GM23338 (cell line): Measurements from ENCODE around the gene WDR87. TPM values are rescaled to one million over a fixed set of nuclear protein-coding genes. Genes with fewer than 3 reads are reported as not detected.

Experiments
- ATAC-seq: fragments of 200-7000 bp; cut with Tn5 transposase; 3 replicates; pipeline ENCODE4 v1.9.1; 2020
- DNase-seq: peaks from one replicate; pipeline ENCODE4 v3.0.0-alpha.2; 2015; ENCODE audit warnings: low spot score
- H2AFZ ChIP-seq: fragments of 200-600 bp; sonication (generic); 2 replicates; pipeline ENCODE4 v1.8.0; 2016; ENCODE audit warnings: antibody characterized with exemption, mild to moderate bottlenecking, moderate library complexity
- H3F3A ChIP-seq: fragments of 200-600 bp; sonication (generic); replicated peaks from 2 replicates; pipeline ENCODE4 v1.8.0; 2017; ENCODE audit warnings: antibody characterized with exemption, mixed run types, low read depth
- H3K27ac ChIP-seq: fragments of 200-600 bp; sonication (generic); 2 replicates; pipeline ENCODE4 v1.6.1; 2016; ENCODE audit warnings: low read depth
- H3K27me3 ChIP-seq: fragments of 200-600 bp; sonication (generic); 2 replicates; pipeline ENCODE4 v1.8.0; 2016; ENCODE audit warnings: mild to moderate bottlenecking, mixed run types, moderate library complexity; ENCODE audit not compliant: insufficient read depth
- H3K36me3 ChIP-seq: fragments of 200-600 bp; sonication (generic); 2 replicates; pipeline ENCODE4 v1.8.0; 2016; ENCODE audit warnings: mild to moderate bottlenecking; ENCODE audit not compliant: insufficient read depth
- H3K4me1 ChIP-seq: fragments of 200-600 bp; sonication (generic); 2 replicates; pipeline ENCODE4 v1.8.0; 2016; ENCODE audit warnings: mild to moderate bottlenecking, moderate library complexity; ENCODE audit not compliant: insufficient read depth
- H3K4me2 ChIP-seq: fragments of 200-600 bp; sonication (generic); 2 replicates; pipeline ENCODE4 v1.7.1; 2017; ENCODE audit warnings: mixed run types
- H3K4me3 ChIP-seq: fragments of 200-600 bp; sonication (generic); 2 replicates; pipeline ENCODE4 v1.6.1; 2016; ENCODE audit warnings: mixed run types
- H3K79me2 ChIP-seq: fragments of 200-600 bp; sonication (generic); replicated peaks from 2 replicates; pipeline ENCODE4 v1.8.0; 2017; ENCODE audit warnings: mild to moderate bottlenecking; ENCODE audit not compliant: insufficient read depth
- H3K9me2 ChIP-seq: fragments of 200-600 bp; sonication (generic); 2 replicates; pipeline ENCODE4 v1.8.0; 2017; ENCODE audit not compliant: insufficient read depth
- H4K20me1 ChIP-seq: fragments of 200-600 bp; sonication (generic); replicated peaks from 2 replicates; pipeline ENCODE4 v1.8.0; 2017; ENCODE audit warnings: mild to moderate bottlenecking; ENCODE audit not compliant: insufficient read depth
- H3K27ac Mint-ChIP-seq: 2 replicates; pipeline ENCODE4 v1.8.0; 2020; ENCODE audit warnings: inconsistent platforms, mild to moderate bottlenecking, moderate library complexity, mixed read lengths
- H3K27me3 Mint-ChIP-seq: 3 replicates; pipeline ENCODE4 v1.8.0; 2022; ENCODE audit warnings: low read depth, mild to moderate bottlenecking, moderate library complexity, mixed read lengths, inconsistent platforms; ENCODE audit not compliant: insufficient read depth, poor library complexity
- H3K36me3 Mint-ChIP-seq: 3 replicates; pipeline ENCODE4 v1.8.0; 2021; ENCODE audit warnings: low read depth, mild to moderate bottlenecking, inconsistent platforms, moderate library complexity, mixed read lengths
- H3K4me1 Mint-ChIP-seq: 3 replicates; pipeline ENCODE4 v1.8.0; 2020; ENCODE audit warnings: mild to moderate bottlenecking, inconsistent platforms, mixed read lengths
- H3K4me3 Mint-ChIP-seq: 3 replicates; pipeline ENCODE4 v1.8.0; 2021; ENCODE audit warnings: moderate library complexity, mild to moderate bottlenecking, inconsistent platforms, mixed read lengths
- H3K9me3 Mint-ChIP-seq: 3 replicates; pipeline ENCODE4 v1.8.0; 2020; ENCODE audit warnings: moderate library complexity, mild to moderate bottlenecking, inconsistent platforms, mixed read lengths
- CREB1 ChIP-seq: fragments of 250-450 bp; sonication (Bioruptor Pico); IDR thresholded peaks from 2 replicates; pipeline ENCODE4 v1.5.0; 2020; ENCODE audit warnings: low read depth, mild to moderate bottlenecking, moderate library complexity
- EZH2 ChIP-seq: fragments of 200-600 bp; sonication (generic); IDR thresholded peaks from one replicate; pipeline ENCODE4 v1.8.0; 2017; ENCODE audit warnings: antibody characterized with exemption, mild to moderate bottlenecking, low read depth; ENCODE audit not compliant: unreplicated experiment
- EZH2phosphoT487 ChIP-seq: fragments of 200-600 bp; sonication (generic); IDR thresholded peaks from one replicate; pipeline ENCODE4 v1.8.1; 2018; ENCODE audit warnings: antibody characterized with exemption; ENCODE audit not compliant: unreplicated experiment
- JUNB ChIP-seq: IDR thresholded peaks from one replicate; pipeline ENCODE4 v1.6.1; 2016; ENCODE audit warnings: antibody characterized with exemption; ENCODE audit not compliant: unreplicated experiment
- NANOG ChIP-seq: IDR thresholded peaks from 2 replicates; pipeline ENCODE4 v1.6.1; 2016; ENCODE audit warnings: antibody characterized with exemption, borderline replicate concordance
- POLR2AphosphoS5 ChIP-seq: IDR thresholded peaks from 2 replicates; pipeline ENCODE4 v1.6.1; 2016; ENCODE audit warnings: antibody characterized with exemption, low read depth
- REST ChIP-seq: IDR thresholded peaks from one replicate; pipeline ENCODE4 v1.6.1; 2018; ENCODE audit warnings: antibody characterized with exemption; ENCODE audit not compliant: unreplicated experiment
- STAT1 ChIP-seq: IDR thresholded peaks from one replicate; pipeline ENCODE4 v1.6.1; 2016; ENCODE audit warnings: antibody characterized with exemption; ENCODE audit not compliant: unreplicated experiment
- ZNF114 ChIP-seq: fragments of 250-450 bp; sonication (Bioruptor Pico); IDR thresholded peaks from 2 replicates; pipeline ENCODE4 v1.5.0; 2020; ENCODE audit warnings: mild to moderate bottlenecking, moderate library complexity
- ZNF331 ChIP-seq: fragments of 250-450 bp; sonication (Bioruptor Pico); IDR thresholded peaks from 2 replicates; pipeline ENCODE4 v1.5.0; 2020; ENCODE audit warnings: low read depth, mild to moderate bottlenecking, moderate library complexity
- polyA plus RNA-seq: library from polyadenylated mRNA; unstranded; fragments of >200 nt; fragmentation: Nextera tagmentation; extraction: Ambion mirVana; gene quantifications from 2 replicates; pipeline ENCODE4 v1.2.1, GENCODE V29; 2016
- total RNA-seq: library from RNA; depleted of rRNA; stranded (reverse); fragments of >200 nt; shearing (Covaris generic); gene quantifications from 2 replicates; pipeline ENCODE4 v1.2.3, GENCODE V29; 2014
- TF ChIP-seq, protein P1 (sequence below): IDR thresholded peaks from 2 replicates; pipeline ENCODE4 v1.6.1; 2016; ENCODE audit warnings: antibody characterized with exemption
- TF ChIP-seq, protein P2 (sequence below): fragments of 250-450 bp; sonication (Bioruptor Pico); IDR thresholded peaks from 2 replicates; pipeline ENCODE4 v1.5.0; 2020; ENCODE audit warnings: mild to moderate bottlenecking, moderate library complexity
- TF ChIP-seq, protein P3 (sequence below), 2 experiments: fragments of 200-600 bp in 1 of 2; sonication (generic) in 1 of 2; conservative IDR thresholded peaks; 2 replicates each; pipeline versions ENCODE4 v1.5.1 to v1.6.1; 2016 to 2017; ENCODE audit warnings: antibody characterized with exemption in 2 of 2, low read depth in 2 of 2, mild to moderate bottlenecking in 2 of 2, moderate library complexity in 1 of 2

Gene WDR87
- total and polyA plus RNA-seq, 2 experiments from 2014 or later, result 0.02 TPM; not detected in 1

DNA sequence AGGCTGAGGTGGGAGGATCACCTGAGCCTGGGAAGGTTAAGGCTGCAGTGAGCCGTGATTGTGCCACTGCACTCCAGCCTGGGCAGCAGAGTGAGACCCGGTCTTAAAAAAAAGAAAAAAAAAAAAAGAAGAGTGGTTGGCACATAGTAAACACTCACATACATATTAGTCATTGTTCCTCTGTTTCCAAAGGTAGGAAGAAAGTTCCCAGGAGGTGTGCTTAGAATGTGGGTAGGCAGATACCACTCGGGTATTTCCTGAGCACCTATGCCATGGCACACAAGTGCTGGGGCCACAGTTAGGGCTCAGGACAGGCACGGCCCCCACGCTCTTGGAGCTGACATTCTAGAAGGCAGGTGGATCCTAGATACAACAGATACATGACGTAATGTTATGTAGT is 42.0 kb upstream of the WDR87 start:
- DNase-seq (no peak), ATAC-seq (no peak)
- no peak overlapping the region for H3K4me3 ChIP-seq
- H3K4me2 ChIP-seq, result no peak overlapping the region
- TF ChIP-seq, protein P1, sequence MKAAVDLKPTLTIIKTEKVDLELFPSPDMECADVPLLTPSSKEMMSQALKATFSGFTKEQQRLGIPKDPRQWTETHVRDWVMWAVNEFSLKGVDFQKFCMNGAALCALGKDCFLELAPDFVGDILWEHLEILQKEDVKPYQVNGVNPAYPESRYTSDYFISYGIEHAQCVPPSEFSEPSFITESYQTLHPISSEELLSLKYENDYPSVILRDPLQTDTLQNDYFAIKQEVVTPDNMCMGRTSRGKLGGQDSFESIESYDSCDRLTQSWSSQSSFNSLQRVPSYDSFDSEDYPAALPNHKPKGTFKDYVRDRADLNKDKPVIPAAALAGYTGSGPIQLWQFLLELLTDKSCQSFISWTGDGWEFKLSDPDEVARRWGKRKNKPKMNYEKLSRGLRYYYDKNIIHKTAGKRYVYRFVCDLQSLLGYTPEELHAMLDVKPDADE, result no peak
- TF ChIP-seq NANOG (no peak), JUNB (no peak), ZNF331 (CRISPR knock-in tag) (no peak), EZH2phosphoT487 (no peak), POLR2AphosphoS5 (no peak), ZNF114 (no peak), REST (no peak), STAT1 (no peak), CREB1 (CRISPR knock-in tag) (no peak), EZH2 (no peak)
- TF ChIP-seq, protein P2, sequence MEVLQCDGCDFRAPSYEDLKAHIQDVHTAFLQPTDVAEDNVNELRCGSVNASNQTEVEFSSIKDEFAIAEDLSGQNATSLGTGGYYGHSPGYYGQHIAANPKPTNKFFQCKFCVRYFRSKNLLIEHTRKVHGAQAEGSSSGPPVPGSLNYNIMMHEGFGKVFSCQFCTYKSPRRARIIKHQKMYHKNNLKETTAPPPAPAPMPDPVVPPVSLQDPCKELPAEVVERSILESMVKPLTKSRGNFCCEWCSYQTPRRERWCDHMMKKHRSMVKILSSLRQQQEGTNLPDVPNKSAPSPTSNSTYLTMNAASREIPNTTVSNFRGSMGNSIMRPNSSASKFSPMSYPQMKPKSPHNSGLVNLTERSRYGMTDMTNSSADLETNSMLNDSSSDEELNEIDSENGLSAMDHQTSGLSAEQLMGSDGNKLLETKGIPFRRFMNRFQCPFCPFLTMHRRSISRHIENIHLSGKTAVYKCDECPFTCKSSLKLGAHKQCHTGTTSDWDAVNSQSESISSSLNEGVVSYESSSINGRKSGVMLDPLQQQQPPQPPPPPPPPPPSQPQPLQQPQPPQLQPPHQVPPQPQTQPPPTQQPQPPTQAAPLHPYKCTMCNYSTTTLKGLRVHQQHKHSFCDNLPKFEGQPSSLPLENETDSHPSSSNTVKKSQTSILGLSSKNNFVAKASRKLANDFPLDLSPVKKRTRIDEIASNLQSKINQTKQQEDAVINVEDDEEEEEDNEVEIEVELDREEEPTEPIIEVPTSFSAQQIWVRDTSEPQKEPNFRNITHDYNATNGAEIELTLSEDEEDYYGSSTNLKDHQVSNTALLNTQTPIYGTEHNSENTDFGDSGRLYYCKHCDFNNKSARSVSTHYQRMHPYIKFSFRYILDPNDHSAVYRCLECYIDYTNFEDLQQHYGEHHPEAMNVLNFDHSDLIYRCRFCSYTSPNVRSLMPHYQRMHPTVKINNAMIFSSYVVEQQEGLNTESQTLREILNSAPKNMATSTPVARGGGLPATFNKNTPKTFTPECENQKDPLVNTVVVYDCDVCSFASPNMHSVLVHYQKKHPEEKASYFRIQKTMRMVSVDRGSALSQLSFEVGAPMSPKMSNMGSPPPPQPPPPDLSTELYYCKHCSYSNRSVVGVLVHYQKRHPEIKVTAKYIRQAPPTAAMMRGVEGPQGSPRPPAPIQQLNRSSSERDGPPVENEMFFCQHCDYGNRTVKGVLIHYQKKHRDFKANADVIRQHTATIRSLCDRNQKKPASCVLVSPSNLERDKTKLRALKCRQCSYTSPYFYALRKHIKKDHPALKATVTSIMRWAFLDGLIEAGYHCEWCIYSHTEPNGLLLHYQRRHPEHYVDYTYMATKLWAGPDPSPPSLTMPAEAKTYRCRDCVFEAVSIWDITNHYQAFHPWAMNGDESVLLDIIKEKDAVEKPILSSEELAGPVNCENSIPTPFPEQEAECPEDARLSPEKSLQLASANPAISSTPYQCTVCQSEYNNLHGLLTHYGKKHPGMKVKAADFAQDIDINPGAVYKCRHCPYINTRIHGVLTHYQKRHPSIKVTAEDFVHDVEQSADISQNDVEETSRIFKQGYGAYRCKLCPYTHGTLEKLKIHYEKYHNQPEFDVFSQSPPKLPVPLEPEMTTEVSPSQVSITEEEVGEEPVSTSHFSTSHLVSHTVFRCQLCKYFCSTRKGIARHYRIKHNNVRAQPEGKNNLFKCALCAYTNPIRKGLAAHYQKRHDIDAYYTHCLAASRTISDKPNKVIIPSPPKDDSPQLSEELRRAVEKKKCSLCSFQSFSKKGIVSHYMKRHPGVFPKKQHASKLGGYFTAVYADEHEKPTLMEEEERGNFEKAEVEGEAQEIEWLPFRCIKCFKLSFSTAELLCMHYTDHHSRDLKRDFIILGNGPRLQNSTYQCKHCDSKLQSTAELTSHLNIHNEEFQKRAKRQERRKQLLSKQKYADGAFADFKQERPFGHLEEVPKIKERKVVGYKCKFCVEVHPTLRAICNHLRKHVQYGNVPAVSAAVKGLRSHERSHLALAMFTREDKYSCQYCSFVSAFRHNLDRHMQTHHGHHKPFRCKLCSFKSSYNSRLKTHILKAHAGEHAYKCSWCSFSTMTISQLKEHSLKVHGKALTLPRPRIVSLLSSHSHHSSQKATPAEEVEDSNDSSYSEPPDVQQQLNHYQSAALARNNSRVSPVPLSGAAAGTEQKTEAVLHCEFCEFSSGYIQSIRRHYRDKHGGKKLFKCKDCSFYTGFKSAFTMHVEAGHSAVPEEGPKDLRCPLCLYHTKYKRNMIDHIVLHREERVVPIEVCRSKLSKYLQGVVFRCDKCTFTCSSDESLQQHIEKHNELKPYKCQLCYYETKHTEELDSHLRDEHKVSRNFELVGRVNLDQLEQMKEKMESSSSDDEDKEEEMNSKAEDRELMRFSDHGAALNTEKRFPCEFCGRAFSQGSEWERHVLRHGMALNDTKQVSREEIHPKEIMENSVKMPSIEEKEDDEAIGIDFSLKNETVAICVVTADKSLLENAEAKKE (CRISPR knock-in tag), result no peak
- TF ChIP-seq, protein P3, sequence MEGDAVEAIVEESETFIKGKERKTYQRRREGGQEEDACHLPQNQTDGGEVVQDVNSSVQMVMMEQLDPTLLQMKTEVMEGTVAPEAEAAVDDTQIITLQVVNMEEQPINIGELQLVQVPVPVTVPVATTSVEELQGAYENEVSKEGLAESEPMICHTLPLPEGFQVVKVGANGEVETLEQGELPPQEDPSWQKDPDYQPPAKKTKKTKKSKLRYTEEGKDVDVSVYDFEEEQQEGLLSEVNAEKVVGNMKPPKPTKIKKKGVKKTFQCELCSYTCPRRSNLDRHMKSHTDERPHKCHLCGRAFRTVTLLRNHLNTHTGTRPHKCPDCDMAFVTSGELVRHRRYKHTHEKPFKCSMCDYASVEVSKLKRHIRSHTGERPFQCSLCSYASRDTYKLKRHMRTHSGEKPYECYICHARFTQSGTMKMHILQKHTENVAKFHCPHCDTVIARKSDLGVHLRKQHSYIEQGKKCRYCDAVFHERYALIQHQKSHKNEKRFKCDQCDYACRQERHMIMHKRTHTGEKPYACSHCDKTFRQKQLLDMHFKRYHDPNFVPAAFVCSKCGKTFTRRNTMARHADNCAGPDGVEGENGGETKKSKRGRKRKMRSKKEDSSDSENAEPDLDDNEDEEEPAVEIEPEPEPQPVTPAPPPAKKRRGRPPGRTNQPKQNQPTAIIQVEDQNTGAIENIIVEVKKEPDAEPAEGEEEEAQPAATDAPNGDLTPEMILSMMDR (conservative IDR thresholded peaks at IDR 0.05; ENCODE audit: low read depth in 2 of 2), result no peak
- peaks cover 11% of the 10 kb centered on the region for H4K20me1 ChIP-seq
- no peaks in the 10 kb centered on the region for H3K36me3 ChIP-seq
- peaks cover 72% of the 10 kb centered on the region for H3K79me2 ChIP-seq
- no peaks in the 10 kb centered on the region for H3K9me2 ChIP-seq
- H3K4me1 ChIP-seq, result peaks cover 23% of the 10 kb centered on the region
- Mint-ChIP-seq H3K27ac (no peak overlapping the region; the same call in 1 of the 2 replicates), H3K4me1 (peaks cover 19% of the 10 kb centered on the region; the same call in 2 of the 3 replicates), H3K9me3 (no peaks in the 10 kb centered on the region), H3K36me3 (no peaks in the 10 kb centered on the region), H3K27me3 (peaks cover 2% of the 10 kb centered on the region), H3K4me3 (no peak overlapping the region)
- H3K27me3 ChIP-seq, result no peaks in the 10 kb centered on the region
- no peak overlapping the region for H3K27ac ChIP-seq
- H2AFZ ChIP-seq, result no peak overlapping the region
- H3F3A ChIP-seq, result peaks cover 6% of the 10 kb centered on the region; the same call in 1 of the 2 replicates
